Measurements from ENCODE around the gene ARID1A. TPM values are rescaled to one million over a fixed set of nuclear protein-coding genes. Genes with fewer than 3 reads are reported as not detected.
"Not testable (repeated sequence)": the region's sequence is repeated elsewhere in the genome, so short reads cannot be mapped to it uniquely, and the experiment has no call there.

ARID1A gene
- 10 to 100 TPM; 46.1 to 51.2 (median 49.2) TPM for total RNA-seq (2021; fragmentation: NEBNext Ultra II Directional; extraction: Animal tissue kit (Norgen Biotek cat#: 25700))
- long read RNA-seq, transcript ARID1A-217 (1 exons, 3,046 nt): major isoform, 8 of 18 reads
- long read RNA-seq, partial matches to known transcripts: 3 of 18 reads
- long read RNA-seq, other reads (novel, unspliced or antisense): 7 of 18 reads

DNA sequence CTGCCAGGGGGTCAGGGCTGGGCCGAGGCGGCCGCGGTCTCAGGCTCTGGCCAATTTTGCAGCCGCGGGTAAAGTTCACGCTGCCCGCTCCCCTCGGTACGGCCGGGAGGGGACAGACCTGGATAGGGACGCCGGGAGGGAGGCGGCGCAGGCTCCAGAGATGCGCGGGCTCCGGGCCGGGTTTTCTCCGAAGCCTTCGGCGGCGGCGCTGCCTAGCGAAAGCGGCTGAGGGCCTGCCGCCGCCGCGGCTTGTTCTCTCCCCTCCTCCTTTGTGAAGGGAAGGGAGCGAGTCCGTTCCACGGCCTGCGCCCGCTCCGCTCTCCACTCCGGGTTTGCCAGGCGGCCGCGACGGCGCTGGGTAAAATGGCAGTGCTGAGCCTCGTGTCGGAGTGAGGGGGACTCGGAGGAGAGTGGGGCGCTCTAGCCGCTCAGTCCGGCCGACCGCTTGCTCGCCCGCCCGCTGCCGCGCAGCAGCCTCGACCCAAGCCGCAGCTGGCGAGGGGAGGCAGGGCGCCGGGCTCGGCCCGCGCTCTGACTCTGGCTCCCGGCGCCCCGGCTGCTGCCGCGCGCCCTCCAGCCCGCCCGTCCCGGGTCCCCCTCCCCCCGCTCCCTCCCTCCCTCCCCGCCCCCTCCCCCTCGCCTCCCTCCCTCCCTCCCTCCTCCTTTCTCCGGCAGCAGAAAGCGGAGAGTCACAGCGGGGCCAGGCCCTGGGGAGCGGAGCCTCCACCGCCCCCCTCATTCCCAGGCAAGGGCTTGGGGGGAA, at the start of gene ARID1A:
ARID1A (plus strand) TSS at position 660 of the 763 bp plus-strand sequence. CDS start 389 bp downstream, outside the sequence.
- Mint-ChIP-seq H3K9me3 (no peaks in the 10 kb centered on the region), H3K27me3 (ENCODE audit: insufficient read depth) (no peaks in the 10 kb centered on the region), H3K4me1 (ENCODE audit: low read depth) (peaks cover 37% of the 10 kb centered on the region), H3K4me3 (peak within 1 kb of the TSS; percentile 92), H3K27ac (peak within 1 kb of the TSS; percentile 92), H3K36me3 (ENCODE audit: low read depth) (peaks cover 5% of the 10 kb centered on the region; the same call in 1 of the 2 replicates)
- TF ChIP-seq, protein P1, sequence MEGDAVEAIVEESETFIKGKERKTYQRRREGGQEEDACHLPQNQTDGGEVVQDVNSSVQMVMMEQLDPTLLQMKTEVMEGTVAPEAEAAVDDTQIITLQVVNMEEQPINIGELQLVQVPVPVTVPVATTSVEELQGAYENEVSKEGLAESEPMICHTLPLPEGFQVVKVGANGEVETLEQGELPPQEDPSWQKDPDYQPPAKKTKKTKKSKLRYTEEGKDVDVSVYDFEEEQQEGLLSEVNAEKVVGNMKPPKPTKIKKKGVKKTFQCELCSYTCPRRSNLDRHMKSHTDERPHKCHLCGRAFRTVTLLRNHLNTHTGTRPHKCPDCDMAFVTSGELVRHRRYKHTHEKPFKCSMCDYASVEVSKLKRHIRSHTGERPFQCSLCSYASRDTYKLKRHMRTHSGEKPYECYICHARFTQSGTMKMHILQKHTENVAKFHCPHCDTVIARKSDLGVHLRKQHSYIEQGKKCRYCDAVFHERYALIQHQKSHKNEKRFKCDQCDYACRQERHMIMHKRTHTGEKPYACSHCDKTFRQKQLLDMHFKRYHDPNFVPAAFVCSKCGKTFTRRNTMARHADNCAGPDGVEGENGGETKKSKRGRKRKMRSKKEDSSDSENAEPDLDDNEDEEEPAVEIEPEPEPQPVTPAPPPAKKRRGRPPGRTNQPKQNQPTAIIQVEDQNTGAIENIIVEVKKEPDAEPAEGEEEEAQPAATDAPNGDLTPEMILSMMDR (IDR thresholded peaks at IDR 0.05): peak; percentile 27; the same call in 1 of the 2 replicates
- DNase-seq: peak; percentile 96

DNA sequence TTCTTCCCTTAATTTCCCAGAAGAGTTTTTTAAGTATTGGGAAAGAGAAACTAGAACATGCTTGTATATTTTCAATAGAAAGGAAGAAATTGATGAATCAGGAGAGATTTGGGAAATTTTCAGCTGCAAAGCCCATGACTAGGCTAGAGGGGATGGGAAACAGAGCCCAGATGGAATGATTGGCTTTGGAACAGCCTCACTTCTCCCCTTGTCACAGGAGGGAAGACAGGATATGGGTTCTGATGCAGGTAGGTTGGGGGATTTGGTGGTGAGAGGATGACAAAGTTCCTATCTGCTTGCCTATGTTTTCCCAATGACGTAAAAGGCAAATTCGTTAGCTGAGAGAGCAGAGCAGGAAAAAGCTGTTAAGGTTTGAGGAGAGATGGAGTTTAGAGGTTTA, 31.0 kb upstream of the ARID1A start:
- H3K4me1 Mint-ChIP-seq (ENCODE audit: low read depth): no peaks in the 10 kb centered on the region
- H3K9me3 Mint-ChIP-seq: no peaks in the 10 kb centered on the region
- H3K36me3 Mint-ChIP-seq (ENCODE audit: low read depth): no peaks in the 10 kb centered on the region
- H3K27ac Mint-ChIP-seq: no peak overlapping the region
- TF ChIP-seq, protein P1 (IDR thresholded peaks at IDR 0.05): no peak
- DNase-seq: no peak
- peaks cover 12% of the 10 kb centered on the region; the same call in 1 of the 2 replicates for H3K27me3 Mint-ChIP-seq (ENCODE audit: insufficient read depth)
- no peak overlapping the region for H3K4me3 Mint-ChIP-seq

GRCh38 chr1:26666855-26667254, 29.0 kb upstream of the ARID1A start:
- no peak for DNase-seq
- Mint-ChIP-seq H3K4me3 (no peak overlapping the region), H3K27me3 (ENCODE audit: insufficient read depth) (peaks cover 7% of the 10 kb centered on the region; the same call in 1 of the 2 replicates), H3K36me3 (ENCODE audit: low read depth) (no peaks in the 10 kb centered on the region), H3K4me1 (ENCODE audit: low read depth) (no peaks in the 10 kb centered on the region), H3K9me3 (no peaks in the 10 kb centered on the region), H3K27ac (no peak overlapping the region)
- TF ChIP-seq, protein P1 (IDR thresholded peaks at IDR 0.05): no peak

- not testable (repeated sequence) for H3K27ac Mint-ChIP-seq; H3K4me1 Mint-ChIP-seq (ENCODE audit: low read depth); H3K27me3 Mint-ChIP-seq (ENCODE audit: insufficient read depth); H3K9me3 Mint-ChIP-seq; DNase-seq; H3K4me3 Mint-ChIP-seq; H3K36me3 Mint-ChIP-seq (ENCODE audit: low read depth)
Measured at GRCh38 chr1:26668106-26668786, 27.6 kb upstream of the ARID1A start.

GRCh38 chr1:26677306-26678115, 18.3 kb upstream of the ARID1A start:
- peak overlapping the region; percentile 61 for H3K4me3 Mint-ChIP-seq
- TF ChIP-seq, protein P1 (IDR thresholded peaks at IDR 0.05): peak; percentile 69

More at GRCh38 chr1:26677306-26678115, 18.3 kb upstream of the ARID1A start:
- peak; percentile 67 for DNase-seq
- Mint-ChIP-seq H3K4me1 (ENCODE audit: low read depth) (peaks cover 18% of the 10 kb centered on the region), H3K9me3 (no peaks in the 10 kb centered on the region), H3K27ac (no peak overlapping the region; the same call in 1 of the 2 replicates), H3K27me3 (ENCODE audit: insufficient read depth) (peaks cover 7% of the 10 kb centered on the region), H3K36me3 (ENCODE audit: low read depth) (no peaks in the 10 kb centered on the region)
